PC-9 (cell line): ENCODE results near the gene SCD5.

ENCODE experiments used
- EZH2 ChIP-seq: fragments of 200-600 bp; sonication (generic); IDR thresholded peaks from 2 replicates; pipeline ENCODE4 v1.8.0; 2017; ENCODE audit warnings: antibody characterized with exemption, low read depth
- TF ChIP-seq, protein P1 (sequence below): fragments of 200-600 bp; sonication (generic); conservative IDR thresholded peaks from 2 replicates; pipeline ENCODE4 v1.6.1; 2017; ENCODE audit warnings: mixed run types, antibody characterized with exemption, mild to moderate bottlenecking, moderate library complexity

DNA sequence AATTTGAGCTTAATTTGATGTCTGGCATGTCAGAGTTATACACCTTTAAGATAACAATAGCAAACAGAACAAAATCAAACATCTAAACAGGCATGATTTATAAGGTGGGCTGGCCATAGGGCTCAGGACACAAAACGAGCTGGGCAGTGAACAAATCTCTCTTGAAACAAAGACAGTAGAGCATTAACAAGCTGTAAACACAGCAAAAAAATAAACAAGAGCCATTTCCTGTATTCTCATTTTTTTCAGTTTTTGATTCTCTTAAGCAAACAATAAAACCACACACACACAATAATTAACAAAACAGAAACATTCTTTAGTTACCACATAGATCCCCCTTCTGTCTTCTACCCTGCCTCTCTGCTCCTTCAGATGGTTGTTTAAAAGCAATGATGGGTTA is 168.5 kb downstream of the SCD5 start:
- TF ChIP-seq, protein P1, sequence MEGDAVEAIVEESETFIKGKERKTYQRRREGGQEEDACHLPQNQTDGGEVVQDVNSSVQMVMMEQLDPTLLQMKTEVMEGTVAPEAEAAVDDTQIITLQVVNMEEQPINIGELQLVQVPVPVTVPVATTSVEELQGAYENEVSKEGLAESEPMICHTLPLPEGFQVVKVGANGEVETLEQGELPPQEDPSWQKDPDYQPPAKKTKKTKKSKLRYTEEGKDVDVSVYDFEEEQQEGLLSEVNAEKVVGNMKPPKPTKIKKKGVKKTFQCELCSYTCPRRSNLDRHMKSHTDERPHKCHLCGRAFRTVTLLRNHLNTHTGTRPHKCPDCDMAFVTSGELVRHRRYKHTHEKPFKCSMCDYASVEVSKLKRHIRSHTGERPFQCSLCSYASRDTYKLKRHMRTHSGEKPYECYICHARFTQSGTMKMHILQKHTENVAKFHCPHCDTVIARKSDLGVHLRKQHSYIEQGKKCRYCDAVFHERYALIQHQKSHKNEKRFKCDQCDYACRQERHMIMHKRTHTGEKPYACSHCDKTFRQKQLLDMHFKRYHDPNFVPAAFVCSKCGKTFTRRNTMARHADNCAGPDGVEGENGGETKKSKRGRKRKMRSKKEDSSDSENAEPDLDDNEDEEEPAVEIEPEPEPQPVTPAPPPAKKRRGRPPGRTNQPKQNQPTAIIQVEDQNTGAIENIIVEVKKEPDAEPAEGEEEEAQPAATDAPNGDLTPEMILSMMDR = no peak
- TF ChIP-seq EZH2 = no peak
